ENCODE measurements around the gene ZNF883.

DNA sequence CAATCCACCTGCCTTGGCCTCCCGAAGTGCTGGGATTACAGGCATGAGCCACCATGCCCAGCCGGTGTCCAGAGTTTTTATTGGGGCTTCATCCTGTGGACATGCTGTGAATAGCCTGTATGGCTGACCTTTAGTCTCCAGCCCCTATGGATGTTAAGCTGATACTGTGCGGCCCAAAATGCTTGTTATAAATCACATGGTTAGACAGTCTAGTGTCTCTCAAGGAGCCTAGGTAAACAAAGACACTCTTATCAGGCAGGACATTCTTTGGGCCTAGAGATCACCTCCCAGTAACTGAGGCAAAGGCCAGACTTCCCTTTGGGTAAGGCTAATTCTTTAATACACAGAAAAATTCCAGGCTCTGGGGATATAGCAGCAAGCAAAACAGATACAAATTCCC, 99.4 kb downstream of the ZNF883 start:
- TF ChIP-seq GATA3 (IDR thresholded peaks at IDR 0.05; ENCODE audit: low read depth, low read length) (no peak), GATA2 (IDR thresholded peaks at IDR 0.05; ENCODE audit: low read depth, low read length) (no peak)

Data from SH-SY5Y (cell line).